Ammon's horn (tissue), 1 donor: ENCODE results near the gene USP37.

ENCODE experiments used
- DNase-seq: peaks from one replicate; pipeline ENCODE4 v3.0.0-alpha.2; 2016; ENCODE audit warnings: low spot score

The USP37 gene

GRCh38 chr2:218429911-218430692 is 138.0 kb downstream of the USP37 start:
- no peak for DNase-seq

DNA sequence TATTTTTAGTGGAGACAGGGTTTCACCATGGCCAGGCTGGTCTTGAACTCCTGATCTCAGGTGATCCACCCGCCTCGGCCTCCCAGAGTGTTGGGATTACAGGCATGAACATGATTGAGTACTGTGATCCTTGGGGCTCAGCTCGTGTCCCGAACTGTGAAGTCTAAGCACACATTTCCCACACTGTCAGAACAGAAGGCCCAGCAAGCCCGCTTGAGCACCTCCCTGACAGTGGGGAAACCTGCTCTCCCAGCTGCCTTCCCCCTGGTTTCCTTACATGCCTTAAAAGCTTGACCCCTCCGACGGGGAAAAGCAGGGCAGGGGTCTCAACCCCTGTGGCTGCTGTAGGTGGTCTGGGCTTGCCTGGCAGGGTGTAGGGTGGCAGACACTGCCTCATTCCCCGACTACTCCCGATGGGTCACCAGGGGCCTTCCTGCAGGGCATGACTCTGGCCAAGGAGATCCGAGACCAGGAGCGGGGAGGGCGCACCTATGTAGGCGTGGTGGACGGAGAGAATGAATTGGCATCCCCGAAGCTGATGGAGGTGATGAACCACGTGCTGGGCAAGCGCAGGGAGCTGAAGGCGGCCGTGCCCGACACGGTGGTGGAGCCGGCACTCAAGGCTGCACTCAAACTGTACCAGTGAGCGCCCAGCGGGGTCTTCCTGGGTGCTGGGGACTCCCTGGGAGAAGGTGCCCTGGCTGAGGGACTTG is 139.1 kb downstream of the USP37 start:
- DNase-seq, result no peak

GRCh38 chr2:218427741-218428140 is 140.4 kb downstream of the USP37 start:
- DNase-seq, result no peak

DNA sequence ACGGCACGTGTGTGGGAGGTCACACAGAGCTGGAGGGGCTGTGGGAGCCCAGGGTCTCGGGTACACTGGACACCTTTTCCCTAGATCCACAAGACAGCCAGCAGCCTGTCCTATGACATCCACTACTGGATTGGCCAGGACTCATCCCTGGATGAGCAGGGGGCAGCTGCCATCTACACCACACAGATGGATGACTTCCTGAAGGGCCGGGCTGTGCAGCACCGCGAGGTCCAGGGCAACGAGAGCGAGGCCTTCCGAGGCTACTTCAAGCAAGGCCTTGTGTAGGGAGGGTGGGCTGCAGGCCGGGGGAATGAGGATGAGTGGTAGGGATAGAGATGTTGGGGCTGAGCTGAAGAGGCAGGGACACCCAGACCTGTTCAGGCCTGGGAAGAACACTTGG is 142.6 kb downstream of the USP37 start:
- DNase-seq, result no peak

DNA sequence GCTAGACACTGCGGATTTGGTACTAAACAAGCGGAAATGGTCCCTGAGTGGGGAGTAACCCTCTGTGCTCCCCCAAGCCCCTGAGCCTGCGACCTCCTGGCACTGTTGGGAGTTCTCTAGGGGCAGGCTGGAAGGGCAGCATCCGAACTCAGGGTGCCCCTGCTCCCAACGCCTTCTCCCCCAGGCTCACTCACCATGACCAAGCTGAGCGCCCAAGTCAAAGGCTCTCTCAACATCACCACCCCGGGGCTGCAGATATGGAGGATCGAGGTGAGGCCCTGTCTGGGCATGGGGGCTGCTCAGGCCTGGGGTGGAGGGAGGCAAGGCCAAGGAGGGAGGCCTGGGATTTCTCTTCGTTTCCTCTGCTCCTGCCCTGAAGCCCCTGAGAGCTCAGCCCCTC is 144.6 kb downstream of the USP37 start:
- no peak for DNase-seq

DNA sequence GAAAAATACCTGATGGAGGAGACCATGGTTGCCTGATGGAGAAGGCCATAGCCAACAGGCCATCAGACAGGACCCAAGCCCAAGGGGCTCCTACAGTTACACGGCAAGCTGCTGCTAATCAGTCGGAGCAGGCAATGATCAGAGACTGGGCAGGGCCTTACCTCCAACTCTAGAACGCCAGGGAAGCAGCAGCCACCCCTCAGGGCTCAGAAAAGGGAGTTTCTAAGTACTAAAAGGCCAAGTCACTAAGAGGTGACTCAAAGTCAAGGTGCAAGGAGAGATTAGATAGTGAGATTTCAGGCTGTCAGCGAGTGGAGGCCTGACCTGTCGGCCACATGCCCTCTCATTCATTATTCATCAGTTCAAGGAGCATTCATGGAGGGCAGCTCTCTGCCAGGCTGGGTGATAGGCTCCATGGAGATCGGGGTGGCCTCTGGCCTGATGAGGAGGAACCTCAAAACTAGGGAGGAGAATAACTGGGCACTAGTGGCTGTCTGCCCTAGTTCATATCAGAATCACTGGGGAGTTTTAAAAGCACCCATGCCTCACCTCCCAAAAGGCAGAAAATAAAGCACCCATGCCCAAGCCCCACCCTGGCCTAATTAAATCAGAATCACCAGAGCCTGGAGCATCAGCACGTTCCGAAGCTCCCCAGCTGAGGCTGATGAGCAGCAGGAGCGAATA is 145.6 kb downstream of the USP37 start:
- no peak for DNase-seq

DNA sequence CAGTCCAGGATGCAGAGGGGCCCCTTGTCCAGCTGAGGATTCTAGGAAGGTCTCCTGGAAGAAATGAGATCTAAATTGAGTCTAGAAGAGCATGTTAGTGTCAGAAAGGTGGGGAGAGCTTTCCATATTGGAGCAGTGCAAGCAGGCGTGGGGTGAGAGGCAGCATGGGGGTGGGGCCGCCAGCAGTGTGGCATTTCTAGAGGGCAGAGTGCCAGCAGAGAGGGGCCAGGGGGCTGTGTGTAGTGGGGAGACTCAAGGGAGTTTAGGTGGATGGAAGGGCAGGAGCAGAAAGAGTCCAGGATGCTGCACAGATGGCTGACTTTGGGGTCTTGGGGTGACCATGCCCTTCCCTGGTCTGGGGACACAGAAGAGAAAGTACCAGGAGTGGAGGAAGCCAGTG is 147.1 kb downstream of the USP37 start:
- no peak for DNase-seq

DNA sequence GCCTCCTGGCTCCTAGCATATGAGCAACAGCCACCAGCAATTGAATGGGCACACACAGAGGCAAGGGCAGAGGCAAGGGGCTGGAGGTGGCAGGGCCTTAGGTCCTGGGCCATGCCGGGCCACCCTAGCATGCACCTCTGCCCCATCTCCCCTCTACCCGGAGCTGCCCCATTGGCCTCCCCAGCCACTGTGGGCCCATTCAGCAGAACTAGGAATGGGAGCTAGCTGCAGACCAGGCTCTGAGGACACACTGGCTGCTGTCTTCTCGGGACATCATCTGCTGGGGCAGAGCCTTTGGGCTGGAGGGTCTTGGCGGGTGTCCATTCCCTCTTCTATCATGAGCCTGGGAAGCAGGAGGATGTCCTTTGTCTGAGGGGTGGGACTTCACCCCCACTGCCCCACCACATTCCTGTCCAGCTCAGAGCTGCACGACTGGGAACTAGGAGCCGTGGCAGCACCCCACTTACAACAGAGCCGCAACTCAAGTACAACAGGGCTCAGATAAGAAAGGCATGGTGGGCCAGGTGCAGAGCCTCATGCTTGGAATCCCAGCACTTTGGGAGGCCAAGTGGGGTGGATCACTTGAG is 148.4 kb downstream of the USP37 start:
- no peak for DNase-seq

DNA sequence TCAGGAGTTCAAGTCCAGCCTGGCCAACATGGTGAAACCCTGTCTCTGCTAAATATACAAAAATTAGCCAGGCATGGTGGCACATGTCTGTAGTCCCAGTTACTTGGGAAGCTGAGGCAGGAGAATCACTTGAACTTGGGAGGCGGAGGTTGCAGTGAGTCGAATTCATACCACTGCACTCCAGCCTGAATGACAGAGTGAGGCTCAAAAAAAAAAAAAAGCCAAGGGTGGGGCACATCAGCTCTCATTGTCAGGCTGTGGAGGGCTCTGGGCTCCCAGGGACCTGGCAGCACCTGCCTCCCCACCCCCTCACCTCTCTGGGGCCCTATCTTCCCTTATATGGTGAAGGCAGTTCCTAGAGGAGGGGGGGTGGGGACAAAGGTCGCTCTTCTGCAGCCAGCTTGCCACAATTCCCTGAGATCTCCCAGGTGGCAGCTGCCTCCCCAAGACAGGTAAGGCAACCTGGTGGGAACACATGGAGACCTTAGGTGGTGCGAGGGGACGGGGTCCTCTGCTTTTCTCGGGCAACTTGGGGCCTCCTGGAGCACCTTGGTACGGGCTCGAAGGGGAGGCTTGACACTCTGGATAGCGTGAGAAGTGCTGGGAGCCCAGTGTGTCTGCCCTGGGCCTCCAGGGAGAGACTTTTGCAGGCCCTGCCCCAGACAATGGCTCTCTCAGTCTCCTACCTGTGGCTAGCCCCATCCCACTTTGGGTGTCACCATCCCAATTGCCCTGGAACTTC is 149.3 kb downstream of the USP37 start, which contains the start of gene VIL1:
Gene VIL1 (plus strand): TSS at position 407 of the 742 bp plus-strand sequence. CDS start 4,656 bp downstream, outside the sequence.
- DNase-seq, result no peak

- no peak for DNase-seq
Observed at GRCh38 chr2:218418321-218418716, 149.8 kb downstream of the USP37 start.

- no peak for DNase-seq
Observed at GRCh38 chr2:218407717-218408116, 160.4 kb downstream of the USP37 start.

DNA sequence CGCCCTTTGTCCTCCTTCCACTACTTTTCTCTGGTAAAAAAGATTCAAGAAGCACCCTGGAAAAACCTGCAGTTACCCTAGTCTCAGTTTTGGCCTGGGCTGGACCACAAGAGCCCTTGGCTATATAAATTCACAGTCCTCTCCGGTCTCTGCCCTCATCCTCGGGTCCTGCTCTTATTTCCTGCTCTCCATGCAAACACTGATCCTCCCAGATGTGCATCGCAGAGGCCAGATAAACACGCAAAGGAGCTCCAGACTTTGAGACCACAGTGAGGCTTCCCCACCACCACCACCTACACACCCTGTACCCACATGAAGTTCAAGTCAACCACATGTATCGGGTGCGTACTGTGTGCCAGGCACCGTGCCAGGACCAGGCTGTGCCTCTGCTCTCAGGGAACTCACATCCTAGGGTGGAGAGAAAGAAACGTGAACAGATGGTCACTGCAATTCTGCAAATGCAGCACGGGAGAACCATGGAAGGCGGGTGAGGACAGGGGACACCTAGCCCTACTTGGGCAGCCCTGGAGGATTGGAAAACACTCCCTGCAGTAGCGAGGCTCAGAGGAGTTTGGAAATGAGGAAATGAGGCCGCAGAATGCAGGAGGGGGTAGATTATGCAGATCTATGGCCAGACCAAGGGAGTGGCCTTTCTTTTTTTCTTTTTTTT is 161.1 kb downstream of the USP37 start:
- DNase-seq, result peak; percentile 77

- DNase-seq, result peak; percentile 96
Observed at GRCh38 chr2:218406209-218406948, 161.8 kb downstream of the USP37 start.

- DNase-seq, result no peak
Observed at GRCh38 chr2:218405746-218406208, 162.4 kb downstream of the USP37 start.

DNA sequence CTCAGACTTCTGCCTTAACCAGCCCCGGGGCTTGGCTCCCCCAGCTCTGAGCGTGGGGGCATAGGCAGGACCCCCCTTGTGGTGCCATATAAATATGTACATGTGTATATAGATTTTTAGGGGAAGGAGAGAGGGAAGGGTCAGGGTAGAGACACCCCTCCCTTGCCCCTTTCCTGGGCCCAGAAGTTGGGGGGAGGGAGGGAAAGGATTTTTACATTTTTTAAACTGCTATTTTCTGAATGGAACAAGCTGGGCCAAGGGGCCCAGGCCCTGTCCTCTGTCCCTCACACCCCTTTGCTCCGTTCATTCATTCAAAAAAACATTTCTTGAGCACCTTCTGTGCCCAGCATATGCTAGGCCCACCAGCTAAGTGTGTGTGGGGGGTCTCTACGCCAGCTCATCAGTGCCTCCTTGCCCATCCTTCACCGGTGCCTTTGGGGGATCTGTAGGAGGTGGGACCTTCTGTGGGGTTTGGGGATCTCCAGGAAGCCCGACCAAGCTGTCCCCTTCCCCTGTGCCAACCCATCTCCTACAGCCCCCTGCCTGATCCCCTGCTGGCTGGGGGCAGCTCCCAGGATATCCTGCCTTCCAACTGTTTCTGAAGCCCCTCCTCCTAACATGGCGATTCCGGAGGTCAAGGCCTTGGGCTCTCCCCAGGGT is 162.9 kb downstream of the USP37 start:
- no peak for DNase-seq

GRCh38 chr2:218404351-218405085 is 163.6 kb downstream of the USP37 start:
- DNase-seq, result no peak

DNA sequence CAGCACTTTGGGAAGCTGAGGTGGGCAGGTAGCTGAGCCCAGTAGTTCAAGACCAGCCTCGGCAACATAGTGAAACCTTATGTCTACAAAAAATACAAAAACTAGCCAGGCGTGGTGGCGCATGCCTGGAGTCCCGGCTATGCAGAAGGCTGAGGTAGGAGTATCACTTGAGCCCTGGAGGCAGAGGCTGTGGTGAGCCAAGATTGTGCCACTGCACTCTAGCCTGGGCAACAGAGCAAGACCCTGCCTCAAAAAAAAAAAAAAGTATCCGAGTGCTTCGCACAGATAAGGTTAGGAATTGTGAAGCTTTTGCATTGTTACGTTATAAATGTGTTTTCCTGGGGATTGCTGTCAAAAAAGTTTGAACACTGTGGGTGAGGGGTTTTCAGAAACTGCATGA is 164.3 kb downstream of the USP37 start:
- DNase-seq, result no peak

DNA sequence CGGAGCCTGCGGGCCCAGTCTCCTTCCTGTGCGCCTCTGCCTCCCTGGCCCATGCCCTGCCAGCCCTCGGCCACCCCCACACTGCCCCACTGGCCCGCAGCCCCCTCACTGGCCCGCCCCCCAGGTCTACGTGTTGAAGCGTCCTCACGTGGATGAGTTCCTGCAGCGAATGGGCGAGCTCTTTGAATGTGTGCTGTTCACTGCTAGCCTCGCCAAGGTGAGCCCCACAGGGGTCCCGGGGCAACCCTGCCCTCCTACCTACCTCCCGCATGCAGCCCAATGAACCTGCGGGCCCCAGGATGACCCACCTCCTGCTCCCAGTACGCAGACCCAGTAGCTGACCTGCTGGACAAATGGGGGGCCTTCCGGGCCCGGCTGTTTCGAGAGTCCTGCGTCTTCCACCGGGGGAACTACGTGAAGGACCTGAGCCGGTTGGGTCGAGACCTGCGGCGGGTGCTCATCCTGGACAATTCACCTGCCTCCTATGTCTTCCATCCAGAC is 165.2 kb downstream of the USP37 start:
- no peak for DNase-seq

GRCh38 chr2:218402491-218402901 is 165.7 kb downstream of the USP37 start:
- DNase-seq, result no peak
